Left ventricle myocardium inferior (tissue), 1 donor: ENCODE results near the gene PARP15. TPM values are rescaled to one million over a fixed set of nuclear protein-coding genes. Genes with fewer than 3 reads are reported as not detected.
"Not testable (repeated sequence)": the region's sequence is repeated elsewhere in the genome, so short reads cannot be mapped to it uniquely, and the experiment has no call there.

Experiments used
- DNase-seq: peaks from one replicate; pipeline ENCODE4 v3.0.0-alpha.2; 2020
- H3K27ac ChIP-seq: fragments of 200-600 bp; replicated peaks from 2 replicates; pipeline ENCODE4 v1.8.0; 2021
- H3K27me3 ChIP-seq: fragments of 200-600 bp; 2 replicates; pipeline ENCODE4 v1.8.0; 2021; ENCODE audit warnings: low read depth
- H3K36me3 ChIP-seq: fragments of 200-600 bp; 2 replicates; pipeline ENCODE4 v1.8.0; 2021
- H3K4me1 ChIP-seq: fragments of 200-600 bp; 2 replicates; pipeline ENCODE4 v1.8.0; 2021
- H3K4me3 ChIP-seq: fragments of 200-600 bp; 2 replicates; pipeline ENCODE4 v1.8.0; 2021; ENCODE audit warnings: mild to moderate bottlenecking, moderate library complexity
- H3K9me3 ChIP-seq: fragments of 200-600 bp; replicated peaks from 2 replicates; pipeline ENCODE4 v1.8.0; 2021
- CTCF ChIP-seq: fragments of 200-600 bp; IDR thresholded peaks from 2 replicates; pipeline ENCODE4 v1.8.0; 2021; ENCODE audit warnings: antibody characterized with exemption, mild to moderate bottlenecking, borderline replicate concordance
- intact Hi-C: fragments of 100-400 bp; cut with micrococcal nuclease; formaldehyde crosslinking; loops from one replicate; pipeline ENCODE4 v1.11.0; 2022
- total RNA-seq: library from RNA; stranded (reverse); fragmentation: NEBNext Ultra II Directional; extraction: Animal tissue kit (Norgen Biotek cat#: 25700); gene quantifications from one replicate; pipeline ENCODE4 v1.2.1, GENCODE V29; 2021
- donor health status: DM: no; HTN: yes; CAD: no; lungs with severe emphysema.

The PARP15 gene
- total RNA-seq, 1 donor from 2014 or later, result 0.80 TPM

- Histone ChIP-seq H3K36me3 (peaks cover 4% of the 10 kb centered on the region), H3K4me1 (peaks cover 58% of the 10 kb centered on the region), H3K27ac (peak overlapping the region; percentile 92), H3K27me3 (no peaks in the 10 kb centered on the region), H3K4me3 (peak overlapping the region; percentile 80), H3K9me3 (no peaks in the 10 kb centered on the region)
- DNase-seq, result no peak
- intact Hi-C loops, result no loop called here
- TF ChIP-seq CTCF, result no peak
Observed at GRCh38 chr3:122681974-122682409, 104.5 kb downstream of the PARP15 start.

GRCh38 chr3:122682778-122683411 lies 105.4 kb downstream of the PARP15 start:
- Histone ChIP-seq H3K27ac (peak overlapping the region; percentile 92), H3K4me1 (peaks cover 64% of the 10 kb centered on the region), H3K4me3 (peak overlapping the region; percentile 80)
- H3K27me3 ChIP-seq, H3K9me3 ChIP-seq, intact Hi-C loops, H3K36me3 ChIP-seq, DNase-seq: not testable (repeated sequence)

- intact Hi-C loops, result no loop called here
- Histone ChIP-seq H3K36me3 (peaks cover 26% of the 10 kb centered on the region), H3K27me3 (no peaks in the 10 kb centered on the region), H3K4me1 (peaks cover 27% of the 10 kb centered on the region), H3K9me3 (no peaks in the 10 kb centered on the region), H3K4me3 (no peak overlapping the region), H3K27ac (no peak overlapping the region)
- no peak for TF ChIP-seq CTCF
- DNase-seq, result no peak
Observed at GRCh38 chr3:122687298-122687697, 109.8 kb downstream of the PARP15 start.

Other genes starting within 250 kb of the PARP15 start
- 32.7 TPM for gene MIX23, start 194.4 kb upstream of the PARP15 start, total RNA-seq
- 141 TPM for gene FAM162A, start 193.5 kb upstream of the PARP15 start, total RNA-seq
- 3.3 TPM for gene WDR5B, start 161.6 kb upstream of the PARP15 start, total RNA-seq
- 64.9 TPM for gene KPNA1, start 62.7 kb upstream of the PARP15 start, total RNA-seq
- gene PARP9, start 13.3 kb upstream of the PARP15 start, total RNA-seq, result 12.6 TPM
- 13.6 TPM for gene DTX3L, start 13.3 kb upstream of the PARP15 start, total RNA-seq
- gene PARP14, start 103.2 kb downstream of the PARP15 start, total RNA-seq, result 11.7 TPM
- gene HSPBAP1, start 216.2 kb downstream of the PARP15 start, total RNA-seq, result 3.8 TPM
- gene SLC49A4, start 217.4 kb downstream of the PARP15 start, total RNA-seq, result 14.5 TPM